Dermis blood vessel endothelial cell (primary cell): ENCODE results near the gene GPR22. TPM values are rescaled to one million over a fixed set of nuclear protein-coding genes. Genes with fewer than 3 reads are reported as not detected.

ENCODE experiments used
- DNase-seq: peaks from one replicate; pipeline ENCODE4 v3.0.0; 2010
- total RNA-seq: library from RNA; depleted of rRNA; stranded (reverse); fragments of >200 nt; gene quantifications from 2 replicates; pipeline ENCODE4 v1.2.3, GENCODE V29; 2014

Gene GPR22
- total RNA-seq, 1 donor from 2014 or later, result 0.17 TPM

DNA sequence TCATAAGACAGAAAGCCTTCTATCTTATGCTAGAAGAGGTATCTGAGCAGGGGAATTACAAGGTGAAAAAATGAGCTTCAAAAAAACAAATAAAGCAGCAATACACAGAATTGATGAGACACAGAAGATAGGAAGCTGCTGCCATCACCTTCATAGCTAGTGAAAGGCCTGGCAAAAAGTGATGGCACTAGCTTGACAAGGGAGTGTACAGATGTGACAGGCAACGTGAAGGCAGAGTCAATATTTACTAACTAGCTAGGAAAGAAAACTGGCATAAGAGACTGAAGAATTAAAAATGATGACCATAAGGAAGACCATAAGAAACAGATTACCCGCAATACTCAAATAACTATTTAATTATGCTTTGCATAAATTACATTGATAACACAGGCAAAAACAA is 9.4 kb downstream of the GPR22 start:
- no peak for DNase-seq

DNA sequence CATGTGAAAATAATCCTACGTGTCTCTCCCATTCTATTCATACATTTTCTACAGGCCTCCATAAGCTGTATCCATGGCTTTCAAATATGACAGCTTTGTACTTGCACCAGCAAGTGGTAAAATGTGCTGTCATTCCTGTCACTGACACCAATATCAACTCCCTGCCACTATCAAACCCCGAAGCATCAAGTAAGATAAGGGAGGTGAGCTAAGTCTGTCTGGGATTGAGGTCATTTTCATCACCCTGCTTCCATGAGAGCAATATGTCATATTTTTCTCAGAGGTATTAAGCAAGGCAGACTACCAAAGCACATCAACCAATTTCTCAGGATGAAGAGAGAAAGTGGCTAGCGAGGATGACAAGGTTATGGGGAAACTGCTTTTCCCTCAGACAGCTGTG is 11.1 kb downstream of the GPR22 start:
- no peak for DNase-seq

DNA sequence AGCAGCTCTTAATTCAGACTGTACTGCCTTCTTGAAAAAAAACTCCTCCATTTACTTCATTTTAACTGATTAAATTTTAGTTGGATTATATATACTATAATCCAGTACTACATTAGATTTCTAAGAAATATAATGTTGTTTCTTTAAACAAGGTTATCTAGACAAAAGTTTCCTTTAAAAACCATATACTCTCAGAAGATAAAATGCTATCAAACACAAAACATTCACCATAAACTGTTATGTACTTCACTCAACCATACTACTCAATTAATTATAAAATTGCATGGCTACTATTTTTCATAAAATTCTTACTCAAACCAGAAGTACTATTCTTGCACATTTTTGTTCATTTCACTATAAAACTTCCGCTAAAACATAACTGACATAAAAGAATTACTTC is 12.7 kb downstream of the GPR22 start:
- no peak for DNase-seq

- DNase-seq, result no peak
These were observed 16.2 kb downstream of the GPR22 start for GRCh38 chr7:107486041-107486440.

- no peak for DNase-seq
These were observed 23.0 kb downstream of the GPR22 start for GRCh38 chr7:107492875-107493274.

DNA sequence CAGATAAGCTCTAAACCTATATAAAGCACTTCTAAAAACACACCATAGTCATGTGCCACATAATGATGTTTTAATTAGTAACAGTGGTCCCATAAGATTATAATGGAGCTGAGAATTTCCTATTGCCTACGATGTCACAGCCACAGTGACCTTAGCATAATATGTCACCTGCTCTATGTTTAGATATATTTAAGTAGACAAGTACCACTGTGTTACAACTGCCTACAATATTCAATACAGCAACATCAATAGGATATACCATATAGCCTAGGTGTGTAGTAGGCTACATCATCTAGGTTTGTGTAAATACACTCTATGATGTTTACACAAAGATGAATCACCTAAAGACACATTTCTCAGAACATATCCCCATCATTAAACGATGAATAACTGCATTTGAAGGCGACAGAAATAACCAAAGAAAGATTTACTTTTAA is 24.5 kb downstream of the GPR22 start:
- no peak for DNase-seq

DNA sequence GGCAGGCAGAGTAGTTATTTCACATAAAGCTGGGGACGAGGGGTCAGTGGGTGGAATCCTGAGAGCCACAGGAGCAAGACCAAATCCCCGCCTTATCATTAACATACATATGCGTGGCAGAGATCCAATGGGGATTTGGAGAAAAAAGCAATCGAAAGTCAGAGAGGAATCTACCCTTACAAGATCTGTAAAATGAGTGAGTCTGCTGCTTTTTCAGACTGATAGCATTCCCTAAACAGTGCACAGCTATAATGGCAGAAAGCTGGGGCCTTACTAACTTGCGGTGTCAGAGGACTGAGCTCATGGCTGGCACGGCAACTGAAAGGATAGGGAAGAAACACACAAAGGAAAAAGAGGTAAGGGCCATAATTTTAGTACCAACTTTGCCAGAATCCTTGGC is 25.0 kb downstream of the GPR22 start:
- no peak for DNase-seq

DNA sequence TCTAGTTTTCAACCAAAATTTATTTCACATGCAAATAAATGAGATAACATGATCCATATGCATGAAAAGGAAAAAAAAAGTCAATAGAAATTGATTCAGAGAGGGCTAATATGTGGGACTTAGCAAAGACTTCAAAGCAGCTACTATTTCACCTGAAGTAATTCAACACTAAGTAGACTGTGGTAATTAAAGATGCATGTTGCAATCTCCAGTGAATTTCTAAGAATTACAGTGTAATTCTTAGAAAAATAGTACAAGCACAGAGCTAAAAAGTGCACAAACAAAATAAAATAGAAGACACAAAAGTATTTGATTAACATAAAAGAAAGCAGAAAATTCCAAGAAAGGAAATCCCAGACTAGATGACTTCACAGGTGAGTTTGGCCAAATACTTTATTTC is 25.7 kb downstream of the GPR22 start:
- no peak for DNase-seq

- no peak for DNase-seq
These were observed 29.9 kb downstream of the GPR22 start for GRCh38 chr7:107499731-107500130.

DNA sequence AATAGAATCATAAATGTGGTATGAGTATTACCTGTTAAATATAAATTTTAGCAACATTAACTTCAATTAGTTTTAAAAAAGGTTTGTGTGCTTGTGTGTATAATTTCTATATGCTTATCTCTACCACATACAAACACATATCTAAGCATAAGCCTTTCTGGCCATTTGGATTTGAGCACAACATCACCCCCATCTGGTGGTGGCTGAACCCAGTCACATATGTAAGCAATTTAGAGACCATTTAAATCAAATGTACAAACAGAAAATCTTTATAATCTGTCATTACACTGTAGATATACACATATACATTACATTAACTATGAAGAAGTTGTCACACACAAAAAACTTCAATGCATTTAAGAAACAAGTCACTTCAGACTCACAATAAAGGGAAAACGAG is 31.7 kb downstream of the GPR22 start:
- DNase-seq, result peak; percentile 72

- no peak for DNase-seq
These were observed 32.3 kb downstream of the GPR22 start for GRCh38 chr7:107502154-107502553.

- no peak for DNase-seq
These were observed 32.9 kb downstream of the GPR22 start for GRCh38 chr7:107502797-107503196.

DNA sequence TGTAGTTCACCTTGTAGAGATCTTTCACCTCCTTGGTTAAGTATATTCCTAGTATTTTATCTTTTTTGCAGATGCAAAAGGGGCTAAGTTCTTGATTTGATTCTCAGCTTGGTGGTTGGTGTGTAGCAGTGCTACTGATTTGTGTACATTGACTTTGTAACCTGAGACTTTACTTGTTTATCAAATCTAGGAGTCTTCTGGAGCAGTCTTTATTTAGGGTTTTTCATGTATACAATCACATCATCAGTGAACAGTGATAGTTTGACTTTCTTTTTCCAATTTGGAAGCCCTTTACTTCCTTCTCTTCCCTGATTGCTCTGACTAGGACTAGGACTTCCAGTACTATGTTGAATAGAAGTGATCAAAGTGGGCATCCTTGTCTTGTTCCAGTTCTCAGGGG is 33.8 kb downstream of the GPR22 start:
- DNase-seq, result no peak

- no peak for DNase-seq
These were observed 35.5 kb downstream of the GPR22 start for GRCh38 chr7:107505362-107505761.

DNA sequence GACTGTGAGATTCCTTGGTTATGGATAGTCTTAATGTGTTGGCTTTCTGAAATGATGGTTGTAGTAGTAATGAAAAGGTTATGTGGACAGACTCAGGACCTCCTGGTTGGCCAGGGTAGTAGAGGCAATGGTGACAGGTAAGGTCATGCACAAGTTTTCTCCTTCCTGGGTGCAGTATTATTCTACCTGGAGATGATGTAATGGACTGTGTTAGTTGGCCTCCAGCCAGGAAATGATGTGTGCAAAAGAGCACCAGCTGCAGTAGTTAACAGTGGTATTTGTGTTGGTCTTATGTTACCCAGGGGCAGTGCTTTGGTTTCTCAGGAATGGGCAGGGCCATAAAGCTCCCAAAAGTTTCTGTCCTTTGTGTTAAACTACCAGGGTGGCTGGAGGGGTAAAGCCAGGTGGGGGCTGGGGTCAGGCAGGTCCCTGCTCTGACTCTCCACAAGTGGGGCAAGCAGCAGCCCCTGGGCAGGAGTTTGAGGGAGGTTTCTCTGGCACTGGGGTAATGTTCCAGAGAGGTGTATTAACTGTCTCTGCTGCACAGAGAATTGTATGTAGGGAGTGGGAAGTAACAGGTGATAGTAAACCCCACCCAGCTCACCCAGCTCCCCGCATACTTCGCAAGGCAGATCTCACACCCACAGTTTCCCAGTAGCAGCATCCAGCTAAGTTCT is 36.3 kb downstream of the GPR22 start:
- DNase-seq, result peak; percentile 30

- DNase-seq, result peak; percentile 62
These were observed 37.0 kb downstream of the GPR22 start for GRCh38 chr7:107506674-107507339.

Other genes starting within 250 kb of the GPR22 start
- gene COG5, start 93.9 kb downstream of the GPR22 start, total RNA-seq, result 34.7 and 59.9 TPM in 2 replicates
- gene DUS4L, start 93.9 kb downstream of the GPR22 start, total RNA-seq, result 4.9 and 6.1 TPM in 2 replicates
- gene BCAP29, start 110.2 kb downstream of the GPR22 start, total RNA-seq, result 98.2 and 109 TPM in 2 replicates
- gene SLC26A4, start 190.8 kb downstream of the GPR22 start, total RNA-seq, result 8.0 and 9.4 TPM in 2 replicates